COLO668 (cell line): ENCODE results near the gene ARID3A.
A peak's percentile ranks its signal among the peaks of the same experiment; 100 is the strongest.

Experiments
- DNase-seq: peaks from one replicate; lab custom pipeline; 2025; ENCODE audit not compliant: unreplicated experiment; lab: John Stamatoyannopoulos, UW

The ARID3A gene

DNA sequence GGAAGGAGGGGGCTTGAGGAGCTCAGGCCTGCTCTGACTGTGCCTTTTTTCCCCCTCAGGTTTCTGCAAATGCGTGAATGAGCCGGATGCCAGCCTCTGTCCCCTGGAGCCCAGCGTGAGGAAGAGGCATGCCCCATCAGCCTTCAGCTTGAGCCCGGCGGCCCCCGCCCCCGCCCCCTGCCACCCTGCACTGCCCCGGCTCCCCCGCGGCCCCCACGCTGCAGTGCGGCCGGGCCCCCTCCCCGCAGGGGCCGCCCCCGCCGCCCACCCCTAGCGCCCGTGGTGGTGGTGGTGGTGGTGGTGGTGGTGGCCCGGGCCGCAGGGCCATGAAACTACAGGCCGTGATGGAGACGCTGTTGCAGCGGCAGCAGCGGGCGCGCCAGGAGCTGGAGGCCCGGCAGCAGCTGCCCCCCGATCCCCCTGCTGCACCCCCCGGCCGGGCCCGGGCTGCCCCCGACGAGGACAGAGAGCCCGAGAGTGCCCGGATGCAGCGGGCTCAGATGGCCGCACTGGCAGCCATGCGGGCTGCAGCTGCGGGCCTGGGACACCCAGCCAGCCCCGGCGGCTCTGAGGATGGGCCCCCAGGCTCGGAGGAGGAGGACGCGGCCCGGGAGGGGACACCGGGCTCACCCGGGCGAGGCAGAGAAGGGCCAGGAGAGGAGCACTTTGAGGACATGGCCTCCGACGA, 3.5 kb downstream of the ARID3A start:
- DNase-seq = no peak

DNA sequence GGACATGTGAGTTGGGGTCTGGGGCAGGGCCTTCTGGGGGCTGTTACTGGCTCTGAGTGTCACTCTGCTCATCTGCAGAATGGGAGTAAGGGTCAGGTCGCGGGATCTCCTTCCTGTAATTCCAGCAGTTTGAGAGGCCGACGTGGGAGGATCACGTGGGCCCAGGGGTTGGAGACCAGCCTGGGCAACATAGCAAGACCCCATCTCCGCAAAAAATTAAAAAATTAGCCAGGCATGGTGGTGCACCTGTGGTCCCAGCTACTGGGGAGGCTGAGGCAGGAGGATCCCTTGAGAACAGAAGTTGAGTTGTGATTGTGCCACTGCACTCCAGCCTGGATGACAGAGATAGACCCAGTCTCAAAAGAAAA, 4.0 kb downstream of the ARID3A start:
- DNase-seq = no peak

DNA sequence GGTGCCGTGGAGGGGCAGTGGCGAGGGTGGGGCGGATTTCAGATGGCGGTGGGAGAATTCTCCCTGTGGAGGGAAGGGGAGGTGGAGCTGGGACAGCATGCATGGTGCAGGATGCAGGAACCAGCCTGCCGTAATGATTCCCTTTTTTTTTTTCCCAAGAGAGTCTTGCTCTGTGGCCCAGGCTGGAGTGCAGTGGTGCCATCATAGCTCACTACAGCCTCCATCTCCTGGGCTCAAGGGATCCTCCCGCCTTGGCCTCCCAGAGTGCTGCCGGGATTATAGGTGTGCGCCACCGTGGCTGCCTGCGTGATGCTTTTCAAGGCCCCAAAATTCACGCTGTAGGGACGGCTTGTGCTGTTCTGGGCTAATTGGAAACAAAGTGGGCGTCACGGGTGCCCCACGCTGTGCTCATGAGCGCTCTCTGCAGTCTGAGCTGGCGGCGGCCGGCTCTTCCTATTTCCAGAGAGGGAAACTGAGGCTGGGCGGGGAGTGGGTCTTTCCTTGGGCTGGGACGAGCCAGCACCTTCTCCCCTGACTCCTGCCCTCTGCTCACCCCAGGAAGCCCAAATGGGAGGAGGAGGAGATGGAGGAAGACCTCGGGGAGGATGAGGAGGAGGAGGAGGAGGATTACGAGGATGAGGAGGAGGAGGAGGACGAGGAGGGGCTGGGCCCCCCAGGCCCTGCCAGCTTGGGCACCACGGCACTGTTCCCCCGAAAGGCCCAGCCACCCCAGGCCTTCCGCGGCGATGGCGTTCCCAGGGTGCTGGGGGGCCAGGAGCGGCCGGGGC, 6.2 kb downstream of the ARID3A start:
- DNase-seq = no peak

DNA sequence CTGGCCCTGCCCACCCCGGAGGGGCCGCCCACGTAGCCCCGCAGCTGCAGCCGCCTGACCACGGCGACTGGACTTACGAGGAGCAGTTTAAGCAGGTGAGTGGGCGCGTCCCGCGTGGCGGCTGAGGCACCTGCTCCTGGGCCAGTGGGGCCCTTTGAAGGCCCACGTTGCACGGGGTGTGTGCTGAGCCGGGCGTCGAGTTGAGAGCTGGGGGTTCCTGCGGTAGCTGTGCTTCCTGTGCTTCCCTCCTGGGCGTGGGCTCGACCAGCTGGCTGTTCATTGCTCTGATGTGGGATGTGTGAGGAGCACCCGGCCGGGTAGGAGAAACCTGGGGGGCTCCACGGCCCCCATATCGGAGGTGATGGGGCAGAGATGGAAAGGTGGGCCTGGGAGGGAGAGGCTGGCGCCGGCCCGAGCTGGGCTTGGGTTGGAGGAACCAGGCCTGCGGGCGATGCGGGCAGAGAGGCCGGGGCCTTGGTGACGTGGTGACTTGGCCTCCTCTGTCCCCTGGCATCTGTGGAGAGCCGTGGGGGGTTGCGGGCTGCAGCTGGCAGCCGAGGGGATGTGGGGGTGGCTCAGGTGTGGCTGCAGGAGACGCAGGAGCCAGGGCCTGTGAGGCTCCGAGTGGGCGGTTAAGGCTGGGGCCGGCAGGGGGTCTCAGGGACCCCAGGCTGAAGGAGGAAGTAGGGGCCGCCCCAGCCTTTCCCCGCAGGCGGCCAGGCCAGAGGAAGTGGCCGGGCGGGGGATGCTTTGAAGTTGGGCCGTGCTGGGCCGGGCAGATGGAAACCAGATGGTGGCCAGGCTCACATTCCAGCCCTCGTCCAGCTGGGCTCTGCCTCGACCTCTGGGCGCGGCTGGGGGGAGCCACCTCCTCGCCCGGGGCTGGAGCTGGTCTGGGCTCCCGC, 7.1 kb downstream of the ARID3A start:
- peak; percentile 38 for DNase-seq

DNA sequence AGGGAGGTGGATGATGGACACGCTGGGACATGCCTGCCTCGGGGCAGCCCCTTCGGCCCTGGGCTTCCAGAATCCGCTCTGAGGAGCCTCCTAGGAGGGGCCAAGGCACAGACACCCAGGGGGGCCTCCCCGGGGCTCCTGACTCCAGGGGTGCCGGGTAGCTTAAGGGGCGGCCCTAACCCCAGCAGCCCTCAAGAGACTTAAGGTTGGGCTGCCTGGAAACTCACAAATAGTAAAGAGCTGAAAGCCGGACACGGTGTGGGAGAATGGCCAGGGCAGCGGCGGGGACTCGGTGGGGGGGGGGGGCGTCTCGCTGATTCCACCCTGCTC, 7.7 kb downstream of the ARID3A start:
- DNase-seq = no peak

DNA sequence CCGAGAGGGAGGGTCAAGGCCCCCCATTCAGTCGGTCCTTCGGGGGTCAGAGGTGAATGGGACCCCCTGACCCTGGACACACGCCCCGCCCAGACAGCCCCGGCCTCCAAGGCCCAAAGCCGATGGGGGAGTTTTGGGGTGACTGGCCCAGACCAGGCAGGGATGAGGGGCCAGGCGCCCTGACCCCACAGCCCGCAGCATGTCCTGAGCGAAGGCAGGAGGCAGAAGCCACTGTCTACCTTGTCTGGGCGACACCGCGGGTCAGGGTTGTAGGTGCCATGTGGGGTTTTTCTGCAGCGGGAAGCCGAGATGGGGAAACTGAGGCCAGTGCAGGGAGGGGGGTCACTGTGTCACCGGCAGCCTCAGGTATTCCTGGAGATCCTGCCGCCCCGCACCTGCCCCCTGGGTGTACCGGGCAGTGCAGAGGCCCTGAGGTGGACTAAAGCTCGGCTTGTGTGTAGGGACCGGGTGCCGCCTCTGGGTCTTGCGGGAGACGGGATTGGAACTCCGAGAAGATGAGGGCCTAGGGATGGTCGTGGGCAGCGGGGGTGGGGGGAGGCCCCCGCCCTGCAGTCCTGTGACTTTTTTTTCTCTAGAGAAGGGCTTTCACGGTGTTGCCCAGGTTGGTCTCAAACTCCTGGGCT, 8.5 kb downstream of the ARID3A start:
- DNase-seq = no peak

DNA sequence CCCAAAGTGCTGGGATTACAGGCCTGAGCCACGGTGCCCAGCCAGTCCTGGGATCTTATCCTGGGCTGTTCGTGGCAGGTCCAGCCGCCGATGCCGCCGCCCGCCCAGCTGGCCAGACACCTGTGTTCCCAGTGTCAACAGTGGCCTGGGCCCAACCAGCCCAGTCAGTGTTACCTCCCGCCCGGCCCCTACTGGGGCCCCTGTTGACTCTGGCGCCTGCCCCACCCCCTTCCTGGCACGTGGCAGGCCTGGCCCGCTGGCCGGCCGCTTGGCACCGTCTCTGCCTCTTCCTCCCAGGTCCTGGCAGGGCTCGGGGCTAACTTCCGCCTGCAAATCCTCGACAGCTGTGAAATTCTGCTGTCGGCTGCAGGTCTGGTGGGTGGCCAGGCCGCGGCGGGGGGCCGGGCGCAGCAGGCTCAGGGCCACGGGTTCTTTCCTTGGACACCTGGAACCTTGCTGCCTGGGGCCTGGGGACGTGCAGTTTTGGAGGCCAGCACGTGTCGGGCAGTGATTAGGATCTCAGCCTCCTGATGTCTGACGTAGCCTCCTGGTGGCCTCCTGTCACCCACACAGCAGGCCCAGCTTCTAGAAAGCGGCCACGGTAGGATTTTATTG, 9.1 kb downstream of the ARID3A start:
- peak; percentile 95 for DNase-seq

DNA sequence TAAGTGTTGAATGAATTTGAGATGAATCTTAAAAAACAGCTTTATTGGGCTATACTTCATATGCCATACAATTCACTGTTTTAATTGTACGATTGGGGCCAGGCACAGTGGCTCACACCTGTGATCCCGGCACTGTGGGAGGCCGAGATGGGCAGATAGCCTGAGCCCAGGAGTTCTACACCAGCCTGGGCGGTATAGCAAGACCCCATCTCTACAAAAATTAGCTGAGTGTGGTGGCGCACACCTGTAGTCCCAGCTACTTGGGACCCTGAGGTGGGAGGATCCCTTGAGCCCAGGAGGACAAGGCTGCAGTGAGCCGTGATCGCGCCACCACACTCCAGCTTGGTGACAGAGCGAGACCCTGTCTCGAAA, 10.3 kb downstream of the ARID3A start:
- no peak for DNase-seq

DNA sequence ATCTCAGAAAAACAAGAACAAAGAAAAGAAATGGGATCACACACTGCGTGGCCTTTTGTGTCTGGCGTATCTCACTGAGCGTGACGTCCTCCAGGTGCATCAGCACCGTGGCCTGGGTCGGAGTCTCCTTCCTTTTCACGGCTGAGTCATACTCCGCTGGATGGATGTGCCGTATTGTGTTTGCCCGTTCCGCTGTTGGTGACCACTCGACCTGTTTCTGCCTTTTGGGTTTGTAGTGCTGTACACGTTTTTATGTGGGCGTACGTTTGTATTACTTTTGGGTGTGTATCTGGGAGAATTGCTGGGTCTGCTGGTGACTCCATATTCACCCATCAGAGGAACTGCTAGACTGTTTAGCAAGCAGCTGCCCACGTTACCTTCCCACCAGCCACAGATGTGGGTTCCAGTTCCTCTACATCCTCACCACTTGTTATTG, 11.4 kb downstream of the ARID3A start:
- no peak for DNase-seq

DNA sequence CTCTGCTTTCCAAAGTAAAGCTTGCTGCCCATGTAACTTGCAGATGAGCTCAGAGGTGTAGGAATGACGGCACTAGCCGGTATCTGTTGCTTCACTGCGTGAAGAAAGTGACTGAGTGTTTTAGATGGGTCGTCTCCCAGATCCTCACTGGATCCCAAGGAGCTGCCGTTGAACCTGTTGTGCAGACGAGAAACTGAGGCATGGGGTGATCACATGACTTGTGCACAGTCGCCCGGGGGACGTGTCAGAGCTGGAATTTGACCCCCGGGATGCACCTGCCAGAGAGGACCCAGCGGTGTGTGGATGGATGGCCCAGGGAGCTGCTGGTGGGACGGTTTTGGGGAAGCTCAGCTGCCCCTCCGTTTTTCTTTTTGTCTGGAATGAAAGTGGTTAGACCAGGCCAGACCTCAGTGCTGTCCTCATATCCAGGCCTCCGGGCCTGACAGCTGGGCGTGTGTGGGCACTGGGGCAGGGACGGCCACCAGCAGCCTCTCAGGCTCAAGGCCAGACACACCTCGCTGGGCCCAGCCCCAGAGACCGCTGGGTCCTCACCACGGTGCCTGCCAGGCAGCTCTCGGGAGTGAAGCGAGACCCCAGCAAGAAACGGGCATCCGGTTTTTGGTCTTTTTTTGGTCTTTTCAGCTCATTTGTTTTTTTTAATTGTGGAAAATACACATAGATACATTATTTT, 12.5 kb downstream of the ARID3A start:
- no peak for DNase-seq

DNA sequence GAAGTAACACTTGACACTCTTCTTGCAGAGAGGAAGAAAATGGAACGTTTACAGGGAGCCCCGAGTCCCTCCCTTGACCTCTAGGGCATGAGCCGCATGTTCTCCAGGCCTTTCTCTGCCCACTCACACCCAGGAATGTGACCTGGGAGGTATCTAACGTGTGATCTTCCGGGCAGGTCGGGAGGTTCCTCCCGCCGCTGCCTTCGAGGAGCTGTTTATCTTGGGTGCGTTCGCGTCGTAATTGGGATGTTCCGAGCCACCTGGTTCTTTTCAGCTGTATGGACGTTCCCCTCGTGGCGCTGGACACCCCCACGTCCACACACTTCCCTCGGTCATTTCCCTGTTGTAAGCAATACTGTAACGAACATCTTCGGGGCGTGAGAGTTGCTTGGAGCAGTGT, 13.6 kb downstream of the ARID3A start:
- DNase-seq = no peak

DNA sequence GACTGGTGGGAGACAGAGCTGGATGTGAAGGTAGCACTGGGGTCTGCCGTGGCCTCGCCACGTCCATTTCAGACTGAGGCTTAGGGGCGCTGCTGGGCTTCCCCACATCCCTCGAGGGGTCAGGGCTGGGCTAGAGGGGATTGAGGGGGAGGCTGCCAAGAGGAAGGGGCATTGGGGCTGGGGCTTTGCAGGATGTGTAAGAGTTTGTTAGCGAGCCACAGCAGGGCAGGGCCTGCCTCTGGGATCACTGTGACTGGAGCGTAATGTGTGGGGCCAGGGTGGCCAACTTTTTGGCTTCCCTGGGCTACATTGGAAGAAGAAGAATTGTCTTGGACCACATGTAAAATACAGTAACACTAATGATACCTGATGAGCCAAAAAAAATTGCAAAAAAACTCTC, 14.1 kb downstream of the ARID3A start:
- no peak for DNase-seq

DNA sequence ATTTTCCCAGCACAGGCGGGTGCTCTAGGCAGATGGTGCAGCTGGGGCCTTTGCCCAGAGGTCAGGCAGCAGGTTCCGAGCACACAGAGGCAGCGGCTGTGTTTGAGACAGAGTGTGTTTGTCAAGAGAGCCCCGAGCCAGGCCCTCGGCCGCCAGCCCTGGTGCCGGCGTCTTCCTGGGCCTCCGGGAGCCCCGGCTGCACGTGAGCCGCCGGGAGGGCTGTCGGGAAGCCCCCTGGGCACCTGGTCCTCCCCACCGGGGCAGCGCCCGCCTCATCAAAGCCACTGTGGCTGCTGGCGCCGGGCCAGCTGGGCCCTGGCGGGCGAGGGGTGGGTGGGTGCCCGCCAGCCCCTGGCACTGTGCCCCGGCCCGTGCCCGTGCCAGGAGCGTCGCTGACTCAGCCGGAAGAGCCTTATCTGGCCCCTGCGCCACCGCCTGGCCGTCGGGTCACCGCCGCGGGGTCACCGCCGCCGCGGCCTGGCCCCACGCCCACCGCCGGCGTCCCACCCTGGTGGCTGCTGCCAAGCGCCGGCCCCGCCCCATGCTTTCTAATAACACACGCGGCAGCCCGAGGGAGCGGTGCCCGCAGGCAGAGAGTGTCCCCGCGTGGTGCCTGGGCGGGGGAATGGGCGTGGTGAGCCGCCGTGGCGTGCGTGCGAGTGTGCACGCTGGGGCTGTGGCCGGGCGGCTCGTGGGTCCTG, 14.9 kb downstream of the ARID3A start:
- peak; percentile 84 for DNase-seq

DNA sequence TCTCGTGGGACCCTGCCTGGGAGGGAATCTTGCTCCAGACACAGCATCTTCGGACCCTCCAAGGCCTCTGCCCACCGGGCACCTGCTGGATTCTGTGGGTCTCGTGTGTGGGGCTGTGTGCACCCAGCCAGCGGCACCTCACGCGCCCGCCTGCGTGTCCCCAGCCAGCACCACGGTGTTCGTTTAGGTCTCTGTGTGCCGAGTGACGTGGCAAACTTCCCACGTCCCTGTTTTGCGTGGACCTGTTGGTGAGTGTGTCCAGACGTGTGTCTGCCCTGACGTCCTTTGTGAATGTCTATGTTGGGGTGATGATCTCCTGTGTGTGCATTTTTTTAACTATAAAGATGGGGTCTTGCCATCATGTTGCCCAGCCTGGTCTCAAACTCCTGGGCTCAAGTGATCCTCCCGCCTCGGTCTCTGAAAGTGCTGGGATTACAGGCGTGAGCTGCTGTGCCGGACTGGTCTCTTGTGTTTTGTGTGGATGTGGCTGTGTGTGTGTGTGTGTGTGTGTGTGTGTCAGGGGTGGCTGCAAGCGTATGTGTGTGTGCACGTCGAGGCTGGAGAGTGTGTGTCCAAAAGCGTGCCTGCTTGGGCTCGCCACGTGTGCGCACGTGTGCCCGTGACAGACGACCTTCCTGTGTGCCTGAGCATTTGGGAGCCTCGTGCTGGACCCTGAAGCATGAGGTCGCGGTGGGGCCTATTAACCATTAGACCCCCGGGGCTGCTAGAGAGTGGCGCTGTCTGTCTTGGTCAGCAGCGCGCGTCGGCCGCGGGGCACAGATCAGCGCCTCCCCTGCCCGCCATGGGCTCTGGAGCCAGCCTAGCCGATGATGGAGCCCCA, 15.7 kb downstream of the ARID3A start:
- DNase-seq = no peak

DNA sequence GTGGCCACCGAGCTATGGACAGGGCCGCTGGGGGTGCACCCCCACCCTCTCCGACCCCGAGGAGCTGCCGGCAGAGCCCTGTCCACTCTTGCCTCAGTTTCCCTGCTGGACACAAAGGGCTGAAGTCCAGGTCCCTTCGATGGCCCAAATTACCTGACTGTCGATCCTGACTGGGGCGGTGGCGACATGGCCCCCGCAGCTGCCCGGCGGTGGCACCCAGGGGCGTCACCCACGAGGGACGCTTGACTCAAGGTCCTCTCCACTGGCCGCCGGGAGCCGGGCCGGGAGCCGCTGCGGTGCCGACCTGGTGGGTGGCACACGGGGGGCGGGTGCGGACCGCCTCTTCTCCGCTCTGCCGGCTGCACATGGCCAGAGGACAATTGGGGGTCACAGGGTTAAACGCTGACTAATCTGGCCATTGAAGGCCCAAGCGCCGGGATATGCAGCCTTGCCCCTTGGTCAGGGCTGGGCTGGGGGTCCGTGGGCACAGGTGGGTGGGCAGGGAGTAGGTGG, 16.4 kb downstream of the ARID3A start:
- no peak for DNase-seq

DNA sequence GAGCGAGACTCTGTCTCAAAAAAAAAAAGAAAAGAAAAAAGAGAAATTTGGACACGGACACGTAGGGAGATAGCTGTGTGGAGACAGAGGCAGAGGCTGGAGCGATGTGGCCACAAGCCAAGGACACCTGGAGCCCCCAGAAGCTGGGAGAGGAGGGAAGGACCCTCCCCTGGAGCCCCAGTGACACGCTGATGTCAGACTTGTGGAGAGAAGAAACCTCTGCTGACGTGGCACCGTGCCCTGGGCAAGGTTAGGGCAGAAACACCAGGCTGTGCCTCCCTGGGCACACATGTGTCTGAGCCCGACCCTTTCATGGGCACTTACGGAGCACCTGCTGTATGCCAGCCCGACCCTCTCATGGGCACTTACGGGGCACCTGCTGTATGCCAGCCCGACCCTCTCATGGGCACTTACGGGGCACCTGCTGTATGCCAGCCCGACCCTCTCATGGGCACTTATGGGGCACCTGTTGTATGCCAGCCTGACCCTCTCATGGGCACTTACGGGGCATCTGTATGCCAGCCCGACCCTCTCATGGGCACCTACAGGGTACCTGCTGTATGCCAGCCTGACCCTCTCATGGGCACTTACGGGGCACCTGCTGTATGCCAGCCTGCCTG, 17.8 kb downstream of the ARID3A start:
- no peak for DNase-seq

DNA sequence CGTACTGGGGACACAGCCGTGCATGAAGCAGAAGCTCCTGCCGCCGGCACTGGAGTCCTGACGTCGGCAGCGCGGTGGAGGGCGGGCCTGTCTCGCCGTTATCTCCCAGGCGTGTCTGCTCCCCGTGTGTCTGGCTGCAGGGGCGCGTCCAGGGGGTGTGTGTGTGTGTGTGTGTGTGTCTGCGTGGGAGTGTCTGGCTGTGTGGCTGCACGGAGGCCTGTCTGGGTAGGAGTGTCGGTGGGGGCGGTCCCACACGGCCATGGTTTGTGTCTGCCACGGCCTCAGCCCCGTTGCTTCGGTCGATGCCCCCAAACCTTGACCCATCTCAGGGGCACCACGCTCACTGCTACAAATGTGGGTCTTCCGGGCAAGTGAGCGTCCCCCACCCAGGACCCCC, 18.3 kb downstream of the ARID3A start:
- no peak for DNase-seq

DNA sequence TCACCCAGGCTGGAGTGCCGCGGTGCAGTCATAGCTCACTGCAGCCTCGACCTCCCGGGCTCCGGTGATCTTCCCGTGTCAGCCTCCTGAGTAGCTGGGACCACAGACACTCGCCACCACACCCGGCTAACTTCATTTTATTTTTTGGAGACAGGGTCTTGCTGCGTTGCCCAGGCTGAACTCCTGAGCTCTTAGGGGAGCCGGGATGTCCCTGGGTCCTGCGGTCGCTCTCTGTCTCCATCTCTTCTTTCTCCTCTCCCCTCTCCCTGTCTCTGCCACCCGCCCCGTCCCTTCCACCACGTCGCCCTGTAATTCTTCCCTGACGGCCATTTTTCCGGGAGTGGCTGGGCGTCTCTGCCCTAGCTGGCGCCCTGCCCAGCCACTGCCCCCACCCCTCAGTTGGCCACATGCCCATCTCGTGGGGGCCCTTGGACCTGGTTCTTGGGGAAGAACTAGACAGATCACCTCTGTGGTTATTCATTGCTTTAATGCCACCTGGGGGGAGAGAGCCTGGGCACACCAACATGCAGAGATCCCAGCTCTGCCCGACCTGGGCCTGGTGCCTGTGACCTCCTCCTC, 18.9 kb downstream of the ARID3A start:
- no peak for DNase-seq
